HepG2 (cell line): Measurements from ENCODE around the gene INTS3. TPM values are rescaled to one million over a fixed set of nuclear protein-coding genes. Genes with fewer than 3 reads are reported as not detected.

Source experiments
- ELF3 ChIP-seq: IDR thresholded peaks from 2 replicates; pipeline ENCODE4 v1.6.1; 2016; ENCODE audit warnings: missing genetic modification reagents, missing compliant biosample characterization
- FOXC1 ChIP-seq: sonication (generic); formaldehyde crosslinking; IDR thresholded peaks from 2 replicates; pipeline ENCODE4 v1.8.0; 2022; ENCODE audit warnings: mild to moderate bottlenecking, missing genetic modification reagents, borderline replicate concordance
- HOXA9 ChIP-seq: sonication (generic); formaldehyde crosslinking; IDR thresholded peaks from 2 replicates; pipeline ENCODE4 v1.8.1; 2022; ENCODE audit warnings: missing genetic modification reagents, mild to moderate bottlenecking, moderate library complexity, borderline replicate concordance
- MXD1 ChIP-seq: sonication (generic); formaldehyde crosslinking; IDR thresholded peaks from 2 replicates; pipeline ENCODE4 v1.4.0; 2020; ENCODE audit warnings: mild to moderate bottlenecking, missing genetic modification reagents
- MYC ChIP-seq: sonication (generic); formaldehyde crosslinking; IDR thresholded peaks from 2 replicates; pipeline ENCODE4 v1.9.0; 2021; ENCODE audit warnings: missing genetic modification reagents, borderline replicate concordance
- PCBP2 ChIP-seq: fragments of 200-400 bp; formaldehyde crosslinking; optimal IDR thresholded peaks from 2 replicates; pipeline ENCODE3; 2018; ENCODE audit warnings: low read length, low read depth; ENCODE audit not compliant: poor library complexity, severe bottlenecking
- PLRG1 ChIP-seq: fragments of 450-650 bp; conservative IDR thresholded peaks from 2 replicates; pipeline ENCODE4 v1.6.1; 2016
- REL ChIP-seq: sonication (generic); formaldehyde crosslinking; conservative IDR thresholded peaks from 2 replicates; pipeline ENCODE4 v1.8.0; 2022; ENCODE audit warnings: mild to moderate bottlenecking, missing genetic modification reagents, moderate library complexity
- RNF219 ChIP-seq: sonication (generic); formaldehyde crosslinking; IDR thresholded peaks from 2 replicates; pipeline ENCODE4 v1.5.0; 2020; ENCODE audit warnings: mild to moderate bottlenecking, missing genetic modification reagents
- SRY ChIP-seq: sonication (generic); formaldehyde crosslinking; IDR thresholded peaks from 2 replicates; pipeline ENCODE4 v1.8.0; 2022; ENCODE audit warnings: mild to moderate bottlenecking, missing genetic modification reagents
- UBTF ChIP-seq: sonication (generic); formaldehyde crosslinking; IDR thresholded peaks from 2 replicates; pipeline ENCODE4 v1.4.0; 2020; ENCODE audit warnings: mild to moderate bottlenecking, missing genetic modification reagents
- ZBTB7A ChIP-seq: sonication (generic); formaldehyde crosslinking; IDR thresholded peaks from 2 replicates; pipeline ENCODE4 v1.8.0; 2022; ENCODE audit warnings: mild to moderate bottlenecking, missing genetic modification reagents
- ZC3H13 ChIP-seq: sonication (generic); formaldehyde crosslinking; IDR thresholded peaks from 2 replicates; pipeline ENCODE4 v1.8.1; 2023; ENCODE audit warnings: mild to moderate bottlenecking, missing genetic modification reagents, moderate library complexity
- ZFY ChIP-seq: sonication (generic); formaldehyde crosslinking; IDR thresholded peaks from 2 replicates; pipeline ENCODE4 v1.4.0; 2020; ENCODE audit warnings: missing genetic modification reagents
- ZNF589 ChIP-seq: sonication (generic); formaldehyde crosslinking; conservative IDR thresholded peaks from 2 replicates; pipeline ENCODE4 v1.8.0; 2022; ENCODE audit warnings: mild to moderate bottlenecking, moderate library complexity, missing genetic modification reagents
- ZNF713 ChIP-seq: sonication (generic); formaldehyde crosslinking; IDR thresholded peaks from 2 replicates; pipeline ENCODE4 v1.4.0; 2020; ENCODE audit warnings: mild to moderate bottlenecking, missing genetic modification reagents
- polyA plus RNA-seq, 8 experiments: library from polyadenylated mRNA; depleted of rRNA in 3 of 8; stranded (reverse) in 7 of 8; unstranded in 1 of 8; fragments of >200 nt; fragmentation: Illumina TruSeq in 4 of 8; extraction: Trizol in 4 of 8; gene quantifications; 2 replicates each; pipeline versions ENCODE4 v1.2.1 to v1.2.3, GENCODE V29; 2011 to 2016; ENCODE audit warnings: low read depth in 4 of 8, missing spikeins in 1 of 8, mixed read lengths in 1 of 8; ENCODE audit not compliant: insufficient read depth in 1 of 8
- total RNA-seq, 5 experiments: library from RNA; depleted of rRNA; stranded (reverse); fragments of >200 nt; fragmentation: Illumina TruSeq; extraction: Trizol; gene quantifications; 2 replicates each; pipeline ENCODE4 v1.2.3, GENCODE V29; 2016; ENCODE audit warnings: low read depth in 1 of 5

INTS3 gene
- total and polyA plus RNA-seq, 2 of the 13 experiments (the other 11 are each of a cell fraction or from before 2014, with no cell fraction given) = 17.2 to 27.2 TPM

GRCh38 chr1:153678519-153679336 lies 49.1 kb upstream of the INTS3 start, which contains the start of gene NPR1 (continued):
- TF ChIP-seq UBTF (CRISPR knock-in tag) = peak; percentile 79; the same call in 1 of the 2 replicates
- TF ChIP-seq PLRG1 = no peak
- 0 out of 2 replicates have a peak, but pooled peaks have one; percentile 10 for TF ChIP-seq MXD1 (CRISPR knock-in tag)
- no peak for TF ChIP-seq ZNF713 (CRISPR knock-in tag)
- TF ChIP-seq REL (CRISPR knock-in tag) = 0 out of 2 replicates have a peak, but pooled peaks have one; percentile 45
- peak; percentile 79 for TF ChIP-seq SRY (CRISPR knock-in tag)
- no peak for TF ChIP-seq ELF3 (CRISPR knock-in tag)
- TF ChIP-seq FOXC1 (CRISPR knock-in tag) = 0 out of 2 replicates have a peak, but pooled peaks have one; percentile 35
- TF ChIP-seq HOXA9 (CRISPR knock-in tag) = peak; percentile 77
- no peak for TF ChIP-seq ZBTB7A
- TF ChIP-seq ZC3H13 (CRISPR knock-in tag) = peak; percentile 68; the same call in 1 of the 2 replicates
- TF ChIP-seq ZNF589 (CRISPR knock-in tag) = 0 out of 2 replicates have a peak, but pooled peaks have one; percentile 61
- TF ChIP-seq PCBP2 = no peak
- no peak for TF ChIP-seq RNF219 (CRISPR knock-in tag)
- 0 out of 2 replicates have a peak, but pooled peaks have one; percentile 5 for TF ChIP-seq MYC (CRISPR knock-in tag)
- 0 out of 2 replicates have a peak, but pooled peaks have one; percentile 33 for TF ChIP-seq ZFY (CRISPR knock-in tag)
